Mammary epithelial cell (primary cell): ENCODE data around the gene FMNL2.

ENCODE experiments used
- CTCF ChIP-seq, 2 donors: IDR thresholded peaks in 1 of 2; conservative IDR thresholded peaks in 1 of 2; 2 replicates each; pipeline ENCODE4 v1.5.1; 2011 to 2012; ENCODE audit warnings: inconsistent platforms in 2 of 2, low read length in 2 of 2, mild to moderate bottlenecking in 2 of 2, control low read depth in 1 of 2, low read depth in 1 of 2; ENCODE audit not compliant: insufficient read depth in 1 of 2; ENCODE audit errors: extremely low read depth in 1 of 2
- EZH2 ChIP-seq: IDR thresholded peaks from 2 replicates; pipeline ENCODE4 v1.6.1; 2012; ENCODE audit warnings: low read length, inconsistent platforms, borderline replicate concordance

GRCh38 chr2:152615177-152615576 lies 280.2 kb downstream of the FMNL2 start:
- no peak for TF ChIP-seq EZH2
- no peak for TF ChIP-seq CTCF (conservative IDR thresholded peaks at IDR 0.05 in 1 of 2, IDR thresholded peaks at IDR 0.05 in 1 of 2; ENCODE audit: extremely low read depth in 1 of 2, insufficient read depth in 1 of 2, low read depth in 1 of 2, low read length in 2 of 2)
